Stimulated activated CD8-positive, alpha-beta memory T cell treated with anti-CD3 and anti-CD28 coated beads, Interleukin-7, amount 100 ng/mL, for 4 hours (primary cell): ENCODE data around the gene FPR1.

Experiments
- DNase-seq, 2 donors: peaks; one replicate each; pipeline ENCODE4 v3.0.0-alpha.2; 2020; ENCODE audit warnings: low read depth in 2 of 2

FPR1 gene

GRCh38 chr19:51751655-51752054 is at the start of gene FPR1:
TSS of gene FPR1 (minus strand) at chr19:51751878. CDS start at chr19:51746994, 4,884 bp downstream.
- no peak for DNase-seq

GRCh38 chr19:51800473-51801244 is 49.0 kb upstream of the FPR1 start:
- no peak for DNase-seq

GRCh38 chr19:51799774-51800472 is 48.2 kb upstream of the FPR1 start:
- DNase-seq = no peak

GRCh38 chr19:51799034-51799773 is 47.5 kb upstream of the FPR1 start:
- DNase-seq = no peak

GRCh38 chr19:51798062-51798461 is 46.4 kb upstream of the FPR1 start:
- no peak for DNase-seq

GRCh38 chr19:51797480-51797879 is 45.8 kb upstream of the FPR1 start:
- no peak for DNase-seq

- no peak for DNase-seq
Measured at GRCh38 chr19:51796195-51796679, 44.6 kb upstream of the FPR1 start.

GRCh38 chr19:51794885-51795490 is 43.3 kb upstream of the FPR1 start, which contains the start of gene FPR3:
TSS of gene FPR3 (plus strand) at chr19:51795157. CDS start at chr19:51823749, 28,592 bp downstream.
- no peak for DNase-seq

- DNase-seq = no peak
Measured at GRCh38 chr19:51793994-51794393, 42.3 kb upstream of the FPR1 start.

GRCh38 chr19:51792932-51793331 is 41.3 kb upstream of the FPR1 start:
- DNase-seq = no peak

- no peak for DNase-seq
Measured at GRCh38 chr19:51789061-51789795, 37.5 kb upstream of the FPR1 start.

GRCh38 chr19:51788029-51788428 is 36.4 kb upstream of the FPR1 start:
- DNase-seq = no peak

- DNase-seq = no peak
Measured at GRCh38 chr19:51786646-51787494, 35.2 kb upstream of the FPR1 start.

- DNase-seq = peak; percentile 5 to 16
Measured at GRCh38 chr19:51784922-51785690, 33.4 kb upstream of the FPR1 start.

GRCh38 chr19:51784109-51784785 is 32.6 kb upstream of the FPR1 start:
- DNase-seq = no peak

- no peak for DNase-seq
Measured at GRCh38 chr19:51783372-51783771, 31.7 kb upstream of the FPR1 start.

- no peak for DNase-seq
Measured at GRCh38 chr19:51781999-51782398, 30.3 kb upstream of the FPR1 start.

- no peak for DNase-seq
Measured at GRCh38 chr19:51780270-51780669, 28.6 kb upstream of the FPR1 start.

- DNase-seq = no peak
Measured at GRCh38 chr19:51779703-51780102, 28.0 kb upstream of the FPR1 start.
